Measurements from ENCODE around the gene STAP2.

STAP2 gene

GRCh38 chr19:4373601-4374497 lies 35.2 kb upstream of the STAP2 start:
- Mint-ChIP-seq H3K4me3 (no peak overlapping the region), H3K27ac (peak overlapping the region; percentile 74), H3K4me1 (ENCODE audit: low read depth) (peaks cover 63% of the 10 kb centered on the region), H3K36me3 (ENCODE audit: low read depth) (peaks cover 38% of the 10 kb centered on the region), H3K9me3 (no peaks in the 10 kb centered on the region), H3K27me3 (no peaks in the 10 kb centered on the region)
- DNase-seq = no peak

- H3K4me3 Mint-ChIP-seq = no peak overlapping the region
- no peaks in the 10 kb centered on the region for H3K27me3 Mint-ChIP-seq
- no peaks in the 10 kb centered on the region for H3K9me3 Mint-ChIP-seq
- peak overlapping the region; percentile 66 for H3K27ac Mint-ChIP-seq
- no peak for DNase-seq
- peaks cover 69% of the 10 kb centered on the region for H3K4me1 Mint-ChIP-seq (ENCODE audit: low read depth)
- peaks cover 36% of the 10 kb centered on the region for H3K36me3 Mint-ChIP-seq (ENCODE audit: low read depth)
Measured at GRCh38 chr19:4373013-4373367, 34.4 kb upstream of the STAP2 start.

- H3K4me3 Mint-ChIP-seq = no peak overlapping the region
- H3K27me3 Mint-ChIP-seq = no peaks in the 10 kb centered on the region
- peaks cover 39% of the 10 kb centered on the region for H3K36me3 Mint-ChIP-seq (ENCODE audit: low read depth)
- DNase-seq = no peak
- H3K4me1 Mint-ChIP-seq (ENCODE audit: low read depth) = peaks cover 71% of the 10 kb centered on the region
- no peaks in the 10 kb centered on the region for H3K9me3 Mint-ChIP-seq
- H3K27ac Mint-ChIP-seq = peak overlapping the region; percentile 66
Measured at GRCh38 chr19:4372165-4373012, 33.8 kb upstream of the STAP2 start.

GRCh38 chr19:4371247-4372164 lies 32.9 kb upstream of the STAP2 start:
- H3K4me3 Mint-ChIP-seq = no peak overlapping the region
- DNase-seq = no peak
- no peaks in the 10 kb centered on the region for H3K27me3 Mint-ChIP-seq
- H3K27ac Mint-ChIP-seq = peak overlapping the region; percentile 97
- no peaks in the 10 kb centered on the region for H3K9me3 Mint-ChIP-seq
- H3K4me1 Mint-ChIP-seq (ENCODE audit: low read depth) = peaks cover 64% of the 10 kb centered on the region
- H3K36me3 Mint-ChIP-seq (ENCODE audit: low read depth) = peaks cover 42% of the 10 kb centered on the region

GRCh38 chr19:4370418-4371041 lies 31.9 kb upstream of the STAP2 start:
- no peaks in the 10 kb centered on the region for H3K27me3 Mint-ChIP-seq
- peak overlapping the region; percentile 97 for H3K27ac Mint-ChIP-seq
- peaks cover 54% of the 10 kb centered on the region for H3K4me1 Mint-ChIP-seq (ENCODE audit: low read depth)
- H3K4me3 Mint-ChIP-seq = peak overlapping the region; percentile 75
- DNase-seq = no peak
- H3K36me3 Mint-ChIP-seq (ENCODE audit: low read depth) = peaks cover 44% of the 10 kb centered on the region
- no peaks in the 10 kb centered on the region for H3K9me3 Mint-ChIP-seq

- H3K27ac Mint-ChIP-seq = peak overlapping the region; percentile 97
- DNase-seq = peak; percentile 84
- H3K9me3 Mint-ChIP-seq = no peaks in the 10 kb centered on the region
- peak overlapping the region; percentile 75 for H3K4me3 Mint-ChIP-seq
- peaks cover 51% of the 10 kb centered on the region for H3K36me3 Mint-ChIP-seq (ENCODE audit: low read depth)
- H3K4me1 Mint-ChIP-seq (ENCODE audit: low read depth) = peaks cover 52% of the 10 kb centered on the region
- no peaks in the 10 kb centered on the region for H3K27me3 Mint-ChIP-seq
Measured at GRCh38 chr19:4369888-4370260, 31.2 kb upstream of the STAP2 start.

GRCh38 chr19:4369109-4369887 lies 30.7 kb upstream of the STAP2 start:
- Mint-ChIP-seq H3K9me3 (no peaks in the 10 kb centered on the region), H3K27ac (peak overlapping the region; percentile 97), H3K4me1 (ENCODE audit: low read depth) (peaks cover 52% of the 10 kb centered on the region), H3K36me3 (ENCODE audit: low read depth) (peaks cover 54% of the 10 kb centered on the region), H3K27me3 (no peaks in the 10 kb centered on the region), H3K4me3 (peak overlapping the region; percentile 75)
- DNase-seq = peak; percentile 81

GRCh38 chr19:4368128-4368820 lies 29.6 kb upstream of the STAP2 start:
- Mint-ChIP-seq H3K27ac (peak overlapping the region; percentile 97), H3K36me3 (ENCODE audit: low read depth) (peaks cover 60% of the 10 kb centered on the region), H3K4me1 (ENCODE audit: low read depth) (peaks cover 45% of the 10 kb centered on the region), H3K9me3 (no peaks in the 10 kb centered on the region), H3K27me3 (no peaks in the 10 kb centered on the region), H3K4me3 (peak overlapping the region; percentile 75)
- DNase-seq = no peak

GRCh38 chr19:4367781-4368127 lies 29.1 kb upstream of the STAP2 start:
- Mint-ChIP-seq H3K36me3 (ENCODE audit: low read depth) (peaks cover 63% of the 10 kb centered on the region), H3K27me3 (no peaks in the 10 kb centered on the region), H3K9me3 (no peaks in the 10 kb centered on the region), H3K27ac (peak overlapping the region; percentile 97), H3K4me1 (ENCODE audit: low read depth) (peaks cover 45% of the 10 kb centered on the region), H3K4me3 (no peak overlapping the region)
- DNase-seq = no peak

GRCh38 chr19:4367336-4367723 lies 28.7 kb upstream of the STAP2 start:
- Mint-ChIP-seq H3K27ac (peak overlapping the region; percentile 97), H3K4me1 (ENCODE audit: low read depth) (peaks cover 45% of the 10 kb centered on the region), H3K9me3 (no peaks in the 10 kb centered on the region), H3K27me3 (no peaks in the 10 kb centered on the region), H3K36me3 (ENCODE audit: low read depth) (peaks cover 65% of the 10 kb centered on the region), H3K4me3 (no peak overlapping the region)
- no peak for DNase-seq

GRCh38 chr19:4366666-4367335 lies 28.2 kb upstream of the STAP2 start:
- no peak for DNase-seq
- Mint-ChIP-seq H3K4me3 (no peak overlapping the region), H3K27ac (peak overlapping the region; percentile 97), H3K4me1 (ENCODE audit: low read depth) (peaks cover 41% of the 10 kb centered on the region), H3K36me3 (ENCODE audit: low read depth) (peaks cover 68% of the 10 kb centered on the region), H3K27me3 (no peaks in the 10 kb centered on the region), H3K9me3 (no peaks in the 10 kb centered on the region)

GRCh38 chr19:4365791-4366665 lies 27.4 kb upstream of the STAP2 start:
- no peaks in the 10 kb centered on the region for H3K9me3 Mint-ChIP-seq
- no peak for DNase-seq
- peak overlapping the region; percentile 55 for H3K27ac Mint-ChIP-seq
- peaks cover 64% of the 10 kb centered on the region for H3K36me3 Mint-ChIP-seq (ENCODE audit: low read depth)
- H3K4me3 Mint-ChIP-seq = no peak overlapping the region
- H3K4me1 Mint-ChIP-seq (ENCODE audit: low read depth) = peaks cover 34% of the 10 kb centered on the region
- H3K27me3 Mint-ChIP-seq = no peaks in the 10 kb centered on the region
